HCT116 (cell line): ENCODE measurements around the gene MEG3. TPM values are rescaled to one million over a fixed set of nuclear protein-coding genes. Genes with fewer than 3 reads are reported as not detected.

Experiments
- ATAC-seq: fragments of 200-7000 bp; cut with Tn5 transposase; 2 replicates; pipeline ENCODE4 v1.9.1; 2020; ENCODE audit warnings: mild to moderate bottlenecking, moderate library complexity
- BruUV-seq: library from RNA; stranded (reverse); fragments of 400-500 nt; replicated peaks from 2 replicates; lab custom pipeline; 2021; lab: Mats Ljungman, UMichigan
- CTCF ChIA-PET: fragments of 300-600 bp; sonication (Branson Sonifier 250); formaldehyde crosslinking; loops from one replicate; lab custom pipeline; 2021; ENCODE audit warnings: antibody characterized with exemption; lab: Charles Lee
- POLR2A ChIA-PET: fragments of 300-600, 350-600 bp; sonication (Branson Sonifier 250); formaldehyde crosslinking; loops from one replicate; lab custom pipeline; 2021; ENCODE audit warnings: antibody characterized with exemption; lab: Charles Lee
- RAD21 ChIA-PET, 2 experiments: fragments of 300-600 bp; sonication (Branson Sonifier 250); formaldehyde crosslinking; loops; one replicate each; lab custom pipeline; 2023; ENCODE audit warnings: low total read pairs in 2 of 2; ENCODE audit not compliant: uncharacterized antibody in 2 of 2, unreplicated experiment in 2 of 2, low non-redundant PET in 1 of 2; lab: Charles Lee
- DNase-seq: peaks from one replicate; pipeline ENCODE4 v3.0.0-alpha.2; 2010; ENCODE audit warnings: low read depth, low spot score
- H2AFZ ChIP-seq: fragments of 200-600 bp; shearing (Covaris generic), sonication (generic); 2 replicates; pipeline ENCODE4 v1.6.1; 2017; ENCODE audit warnings: low read depth, mixed run types, mixed read lengths, antibody characterized with exemption, low read length; ENCODE audit not compliant: poor library complexity, severe bottlenecking
- H3K27ac ChIP-seq: 2 replicates; pipeline ENCODE4 v1.5.1; 2012; ENCODE audit warnings: low read depth, low read length
- H3K27me3 ChIP-seq: fragments of 200-600 bp; sonication (generic); 2 replicates; pipeline ENCODE4 v1.6.1; 2016; ENCODE audit warnings: mixed run types, low read length, mixed read lengths; ENCODE audit not compliant: insufficient read depth
- H3K36me3 ChIP-seq, 2 experiments: fragments of 200-500 bp in 1 of 2; fragments of 200-600 bp in 1 of 2; sonication (Bioruptor generic) in 1 of 2; sonication (generic) in 1 of 2; 2 replicates each; pipeline versions ENCODE4 v1.5.1 to v1.6.1; 2014 to 2016; ENCODE audit warnings: low read length in 2 of 2, inconsistent platforms in 1 of 2, mixed read lengths in 1 of 2, mixed run types in 1 of 2; ENCODE audit not compliant: insufficient read depth in 2 of 2, control insufficient read depth in 1 of 2
- H3K4me1 ChIP-seq, 2 experiments: fragments of 200-600 bp in 1 of 2; sonication (generic) in 1 of 2; 2 replicates each; pipeline versions ENCODE4 v1.5.1 to v1.6.1; 2012 to 2017; ENCODE audit warnings: low read length in 2 of 2, inconsistent platforms in 1 of 2, mild to moderate bottlenecking in 1 of 2, mixed read lengths in 1 of 2, mixed run types in 1 of 2, moderate library complexity in 1 of 2; ENCODE audit not compliant: insufficient read depth in 2 of 2, control insufficient read depth in 1 of 2
- H3K4me2 ChIP-seq: fragments of 200-600 bp; sonication (generic); 2 replicates; pipeline ENCODE4 v1.6.1; 2017; ENCODE audit warnings: mixed run types, low read length, mixed read lengths
- H3K4me3 ChIP-seq, 2 experiments: fragments of 200-600 bp in 1 of 2; sonication (generic) in 1 of 2; replicated peaks in 1 of 2; 2 replicates each; pipeline ENCODE4 v1.5.1; 2011 to 2016; ENCODE audit warnings: low read length in 2 of 2, control low read depth in 1 of 2, low read depth in 1 of 2, mild to moderate bottlenecking in 1 of 2, mixed read lengths in 1 of 2, mixed run types in 1 of 2
- H3K79me2 ChIP-seq: fragments of 200-600 bp; sonication (generic); 2 replicates; pipeline ENCODE4 v1.6.1; 2017; ENCODE audit warnings: mild to moderate bottlenecking, mixed run types, low read length, moderate library complexity, mixed read lengths; ENCODE audit not compliant: insufficient read depth
- H3K9ac ChIP-seq: fragments of 200-600 bp; sonication (generic); 2 replicates; pipeline ENCODE4 v1.6.1; 2016; ENCODE audit warnings: low read length, mixed read lengths
- H3K9me2 ChIP-seq: fragments of 200-600 bp; sonication (generic), shearing (Covaris generic); 2 replicates; pipeline ENCODE4 v1.6.1; 2017; ENCODE audit warnings: mixed run types, mild to moderate bottlenecking, moderate library complexity; ENCODE audit not compliant: insufficient read depth
- H3K9me3 ChIP-seq, 2 experiments: fragments of 200-500 bp in 1 of 2; fragments of 200-600 bp in 1 of 2; sonication (Bioruptor generic) in 1 of 2; sonication (generic) in 1 of 2; 2 replicates each; pipeline ENCODE4 v1.6.1; 2014 to 2017; ENCODE audit warnings: low read length in 2 of 2, mixed read lengths in 2 of 2, inconsistent platforms in 1 of 2, low read depth in 1 of 2, mild to moderate bottlenecking in 1 of 2, mixed run types in 1 of 2, moderate library complexity in 1 of 2; ENCODE audit not compliant: control insufficient read depth in 1 of 2, insufficient read depth in 1 of 2
- H4K20me1 ChIP-seq: fragments of 200-600 bp; sonication (generic), shearing (Covaris generic); 2 replicates; pipeline ENCODE4 v1.6.1; 2017; ENCODE audit warnings: mixed run types, mild to moderate bottlenecking, moderate library complexity; ENCODE audit not compliant: insufficient read depth
- CBX3 ChIP-seq: IDR thresholded peaks from 2 replicates; pipeline ENCODE4 v1.6.1; 2012; ENCODE audit warnings: low read depth
- CEBPB ChIP-seq: IDR thresholded peaks from 2 replicates; pipeline ENCODE4 v1.6.1; 2012; ENCODE audit warnings: low read depth
- CTCF ChIP-seq, 3 experiments: fragments of 200-600 bp in 1 of 3; sonication (generic) in 1 of 3; IDR thresholded peaks in 2 of 3; conservative IDR thresholded peaks in 1 of 3; 2 replicates each; pipeline ENCODE4 v1.5.1; 2012 to 2017; ENCODE audit warnings: low read depth in 2 of 3, low read length in 2 of 3, antibody characterized with exemption in 1 of 3, borderline replicate concordance in 1 of 3, control low read depth in 1 of 3, mild to moderate bottlenecking in 1 of 3, mixed read lengths in 1 of 3, mixed run types in 1 of 3, moderate library complexity in 1 of 3; ENCODE audit not compliant: insufficient read depth in 1 of 3
- EGR1 ChIP-seq: IDR thresholded peaks from 2 replicates; pipeline ENCODE4 v1.6.1; 2012; ENCODE audit warnings: low read depth
- ELF1 ChIP-seq: IDR thresholded peaks from 2 replicates; pipeline ENCODE4 v1.6.1; 2012; ENCODE audit warnings: low read depth, borderline replicate concordance
- EZH2 ChIP-seq: fragments of 200-600 bp; sonication (generic); IDR thresholded peaks from 2 replicates; pipeline ENCODE4 v1.6.1; 2017; ENCODE audit warnings: antibody characterized with exemption, mixed run types
- EZH2phosphoT487 ChIP-seq: fragments of 200-600 bp; IDR thresholded peaks from 2 replicates; pipeline ENCODE4 v1.6.1; 2018; ENCODE audit warnings: antibody characterized with exemption, borderline replicate concordance
- FOSL1 ChIP-seq: IDR thresholded peaks from 2 replicates; pipeline ENCODE4 v1.6.1; 2012; ENCODE audit warnings: low read depth
- JUND ChIP-seq: IDR thresholded peaks from 2 replicates; pipeline ENCODE4 v1.6.1; 2012
- MAX ChIP-seq: IDR thresholded peaks from 2 replicates; pipeline ENCODE4 v1.6.1; 2012
- POLR2A ChIP-seq: IDR thresholded peaks from 2 replicates; pipeline ENCODE4 v1.7.0; 2011; ENCODE audit warnings: borderline replicate concordance; ENCODE audit not compliant: insufficient read depth, insufficient read length; ENCODE audit errors: extremely low read depth
- POLR2AphosphoS5 ChIP-seq: IDR thresholded peaks from 2 replicates; pipeline ENCODE4 v1.6.1; 2011; ENCODE audit warnings: mild to moderate bottlenecking, low read depth, low read length, moderate library complexity
- RAD21 ChIP-seq: IDR thresholded peaks from 2 replicates; pipeline ENCODE4 v1.6.1; 2012; ENCODE audit warnings: low read depth, mild to moderate bottlenecking
- SIN3A ChIP-seq: IDR thresholded peaks from 2 replicates; pipeline ENCODE4 v1.6.1; 2012; ENCODE audit warnings: low read depth
- ZNF274 ChIP-seq: fragments of 200-500 bp; sonication (Bioruptor generic); IDR thresholded peaks from 2 replicates; pipeline ENCODE4 v1.6.1; 2014; ENCODE audit warnings: mild to moderate bottlenecking, low read depth, low read length, inconsistent platforms
- intact Hi-C: fragments of 100-400 bp; cut with micrococcal nuclease; formaldehyde crosslinking; loops from 2 replicates; pipeline ENCODE4 v1.10.0; 2022
- total RNA-seq: library from RNA; stranded (reverse); gene quantifications from one replicate; pipeline ENCODE4 v1.2.1, GENCODE V29; 2021; ENCODE audit not compliant: unreplicated experiment
- TF ChIP-seq, protein P1 (sequence below): IDR thresholded peaks from 2 replicates; pipeline ENCODE4 v1.6.1; 2012

Gene MEG3
- total RNA-seq, 1 experiment from 2014 or later, result 2.5 TPM

- Histone ChIP-seq H3K36me3 (no peaks in the 10 kb centered on the region), H3K79me2 (no peaks in the 10 kb centered on the region), H3K4me3 (no peak overlapping the region), H2AFZ (no peak overlapping the region), H3K4me2 (no peak overlapping the region), H3K9ac (no peak overlapping the region), H3K9me2 (no peaks in the 10 kb centered on the region), H3K4me1 (no peaks in the 10 kb centered on the region), H4K20me1 (no peaks in the 10 kb centered on the region), H3K27me3 (no peaks in the 10 kb centered on the region), H3K27ac (no peak overlapping the region), H3K9me3 (no peaks in the 10 kb centered on the region)
- DNase-seq, result no peak
- ATAC-seq, result no peak
- RAD21 ChIA-PET, result no interaction called here
- BruUV-seq, result no TSS peak
- POLR2A ChIA-PET, result no interaction called here
- TF ChIP-seq CEBPB, result no peak
- no peak for TF ChIP-seq MAX
- TF ChIP-seq POLR2A, result no peak
- TF ChIP-seq SIN3A, result no peak
- TF ChIP-seq FOSL1, result no peak
- TF ChIP-seq ELF1, result no peak
- TF ChIP-seq EGR1, result no peak
- intact Hi-C loops, result no loop called here
- CTCF ChIA-PET, result interaction anchor here (1.3 to 1.5 kb wide), 2 partner anchors 10 to 49 kb away, joined by 3 read pairs; no protein-coding TSS in a partner anchor
These were observed 65.1 kb downstream of the MEG3 start for GRCh38 chr14:100891051-100891450.

GRCh38 chr14:100891501-100892445 is 65.9 kb downstream of the MEG3 start:
- H3K36me3 ChIP-seq, result no peaks in the 10 kb centered on the region
- BruUV-seq, result no TSS peak
- no peaks in the 10 kb centered on the region for H3K9me3 ChIP-seq
- intact Hi-C loops, result no loop called here
- H2AFZ ChIP-seq, result no peak overlapping the region
- H3K4me3 ChIP-seq, result no peak overlapping the region
- ChIA-PET CTCF (interaction anchor here (1.3 kb wide), 1 partner anchor 9 kb away, joined by 3 read pairs; no protein-coding TSS in a partner anchor), POLR2A (no interaction called here), RAD21 (no interaction called here)
- ATAC-seq, result no peak
- no peak overlapping the region for H3K27ac ChIP-seq
- no peaks in the 10 kb centered on the region for H3K27me3 ChIP-seq
- no peak overlapping the region for H3K4me2 ChIP-seq
- no peak overlapping the region for H3K9ac ChIP-seq
- no peaks in the 10 kb centered on the region for H4K20me1 ChIP-seq
- H3K9me2 ChIP-seq, result no peaks in the 10 kb centered on the region
- DNase-seq, result no peak
- H3K79me2 ChIP-seq, result no peaks in the 10 kb centered on the region
- no peaks in the 10 kb centered on the region for H3K4me1 ChIP-seq
- TF ChIP-seq EZH2, result no peak
- TF ChIP-seq JUND, result no peak
- no peak for TF ChIP-seq POLR2AphosphoS5
- TF ChIP-seq RAD21, result no peak
- no peak for TF ChIP-seq EZH2phosphoT487
- no peak for TF ChIP-seq ELF1
- no peak for TF ChIP-seq CEBPB
- TF ChIP-seq, protein P1, sequence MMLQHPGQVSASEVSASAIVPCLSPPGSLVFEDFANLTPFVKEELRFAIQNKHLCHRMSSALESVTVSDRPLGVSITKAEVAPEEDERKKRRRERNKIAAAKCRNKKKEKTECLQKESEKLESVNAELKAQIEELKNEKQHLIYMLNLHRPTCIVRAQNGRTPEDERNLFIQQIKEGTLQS, result no peak
- no peak for TF ChIP-seq CBX3
- no peak for TF ChIP-seq ZNF274
- no peak for TF ChIP-seq CTCF (IDR thresholded peaks at IDR 0.05 in 2 of 3, conservative IDR thresholded peaks at IDR 0.05 in 1 of 3; ENCODE audit: borderline replicate concordance in 1 of 3, insufficient read depth in 1 of 3, low read depth in 2 of 3, low read length in 2 of 3)
